SK-N-SH (cell line): ENCODE measurements around the gene ADCY1. TPM values are rescaled to one million over a fixed set of nuclear protein-coding genes. Genes with fewer than 3 reads are reported as not detected.

Experiments
- CTCF ChIA-PET: fragments of 300-600, 350-600 bp; formaldehyde crosslinking; extraction: SDS; loops from one replicate; lab custom pipeline; 2021; lab: Yijun Ruan, JAX
- POLR2A ChIA-PET: fragments of 350-600 bp; sonication (Branson Sonifier 250); formaldehyde crosslinking; extraction: SDS; loops from one replicate; lab custom pipeline; 2020; ENCODE audit warnings: antibody characterized with exemption, inconsistent platforms; lab: Yijun Ruan, JAX
- DNase-seq: peaks from one replicate; pipeline ENCODE4 v3.0.0; 2012
- H2AFZ ChIP-seq: fragments of 200-600 bp; sonication (generic); 2 replicates; pipeline ENCODE4 v1.8.1; 2016; ENCODE audit warnings: antibody characterized with exemption, mild to moderate bottlenecking, low read depth
- H3F3A ChIP-seq: fragments of 200-600 bp; sonication (generic); replicated peaks from 2 replicates; pipeline ENCODE3; 2016; ENCODE audit warnings: antibody characterized with exemption, mild to moderate bottlenecking; ENCODE audit not compliant: insufficient read depth
- H3K27ac ChIP-seq, 2 experiments: fragments of 200-500 bp in 1 of 2; fragments of 200-600 bp in 1 of 2; sonication (Bioruptor generic) in 1 of 2; sonication (generic), shearing (Covaris generic) in 1 of 2; 2 replicates each; pipeline versions ENCODE4 v1.5.1 to v1.6.1; 2014 to 2016; ENCODE audit warnings: low read depth in 2 of 2, inconsistent platforms in 1 of 2, low read length in 1 of 2, mild to moderate bottlenecking in 1 of 2, mixed read lengths in 1 of 2
- H3K27me3 ChIP-seq: fragments of 200-600 bp; sonication (generic), shearing (Covaris generic); 2 replicates; pipeline ENCODE4 v1.6.1; 2016; ENCODE audit warnings: mixed run types; ENCODE audit not compliant: insufficient read depth
- H3K36me3 ChIP-seq, 2 experiments: fragments of 200-500 bp in 1 of 2; fragments of 200-600 bp in 1 of 2; sonication (Bioruptor generic) in 1 of 2; sonication (generic) in 1 of 2; replicated peaks in 1 of 2; 2 replicates each; pipeline versions ENCODE3 to v1.5.1; 2014 to 2016; ENCODE audit warnings: low read length in 1 of 2, mild to moderate bottlenecking in 1 of 2; ENCODE audit not compliant: insufficient read depth in 2 of 2, control insufficient read depth in 1 of 2
- H3K4me1 ChIP-seq, 2 experiments: fragments of 200-500 bp in 1 of 2; fragments of 200-600 bp in 1 of 2; sonication (Bioruptor generic) in 1 of 2; sonication (generic), shearing (Covaris generic) in 1 of 2; 2 replicates each; pipeline versions ENCODE4 v1.5.1 to v1.6.1; 2014 to 2016; ENCODE audit warnings: low read depth in 1 of 2, low read length in 1 of 2, mixed run types in 1 of 2; ENCODE audit not compliant: insufficient read depth in 2 of 2, control insufficient read depth in 1 of 2
- H3K4me2 ChIP-seq: fragments of 200-600 bp; sonication (generic), shearing (Covaris generic); 2 replicates; pipeline ENCODE4 v1.6.1; 2017; ENCODE audit warnings: mixed run types
- H3K4me3 ChIP-seq, 2 experiments: fragments of 200-500 bp in 1 of 2; fragments of 200-600 bp in 1 of 2; sonication (Bioruptor generic) in 1 of 2; sonication (generic), shearing (Covaris generic) in 1 of 2; 2 replicates each; pipeline versions ENCODE4 v1.5.1 to v1.8.1; 2014 to 2016; ENCODE audit warnings: low read depth in 2 of 2, inconsistent platforms in 1 of 2, low read length in 1 of 2, mild to moderate bottlenecking in 1 of 2, mixed read lengths in 1 of 2, moderate library complexity in 1 of 2
- H3K79me2 ChIP-seq: fragments of 200-600 bp; sonication (generic); 2 replicates; pipeline ENCODE4 v1.8.1; 2017; ENCODE audit warnings: mild to moderate bottlenecking; ENCODE audit not compliant: insufficient read depth
- H3K9ac ChIP-seq: fragments of 200-600 bp; sonication (generic); 2 replicates; pipeline ENCODE4 v1.6.1; 2017; ENCODE audit warnings: mixed run types
- H3K9me2 ChIP-seq: fragments of 200-600 bp; sonication (generic); 2 replicates; pipeline ENCODE4 v1.6.1; 2017; ENCODE audit warnings: mixed run types
- H3K9me3 ChIP-seq: fragments of 200-600 bp; sonication (generic); 2 replicates; pipeline ENCODE4 v1.6.1; 2017; ENCODE audit warnings: mixed run types, mild to moderate bottlenecking, moderate library complexity
- H4K20me1 ChIP-seq: fragments of 200-600 bp; sonication (generic); 2 replicates; pipeline ENCODE4 v1.6.1; 2017; ENCODE audit warnings: mild to moderate bottlenecking, mixed run types; ENCODE audit not compliant: insufficient read depth
- CHD2 ChIP-seq: fragments of 150-350 bp; IDR thresholded peaks from 2 replicates; pipeline ENCODE4 v1.6.1; 2018; ENCODE audit warnings: low read length; ENCODE audit not compliant: partially characterized antibody
- CTCF ChIP-seq: fragments of 200-600 bp; sonication (generic); IDR thresholded peaks from 2 replicates; pipeline ENCODE4 v1.6.1; 2017; ENCODE audit warnings: antibody characterized with exemption, mild to moderate bottlenecking, moderate library complexity
- EP300 ChIP-seq, 2 experiments: IDR thresholded peaks; 2 replicates each; pipeline versions ENCODE4 v1.4.0 to v1.6.1; 2012; ENCODE audit warnings: borderline replicate concordance in 1 of 2, low read depth in 1 of 2, low read length in 1 of 2
- EZH2phosphoT487 ChIP-seq: fragments of 200-600 bp; sonication (generic); IDR thresholded peaks from 2 replicates; pipeline ENCODE4 v1.6.1; 2017; ENCODE audit warnings: low read depth, mixed run types, mild to moderate bottlenecking, antibody characterized with exemption, moderate library complexity, borderline replicate concordance
- FOXJ3 ChIP-seq: sonication (generic); formaldehyde crosslinking; IDR thresholded peaks from 2 replicates; pipeline ENCODE4 v1.5.1; 2020; ENCODE audit warnings: mild to moderate bottlenecking, missing genetic modification reagents
- FOXM1 ChIP-seq: IDR thresholded peaks from 2 replicates; pipeline ENCODE4 v1.4.0; 2012; ENCODE audit warnings: low read depth, mild to moderate bottlenecking
- GATA2 ChIP-seq: sonication (generic); formaldehyde crosslinking; IDR thresholded peaks from 2 replicates; pipeline ENCODE4 v1.5.0; 2020; ENCODE audit warnings: mild to moderate bottlenecking, missing genetic modification reagents
- JUND ChIP-seq: IDR thresholded peaks from 2 replicates; pipeline ENCODE4 v1.4.0; 2012
- NFIC ChIP-seq: IDR thresholded peaks from 2 replicates; pipeline ENCODE4 v1.4.0; 2012; ENCODE audit warnings: borderline replicate concordance
- POLR2AphosphoS5 ChIP-seq: IDR thresholded peaks from 2 replicates; pipeline ENCODE4 v1.6.1; 2012; ENCODE audit warnings: low read depth, low read length
- RAD21 ChIP-seq: IDR thresholded peaks from 2 replicates; pipeline ENCODE4 v1.6.1; 2012; ENCODE audit warnings: mild to moderate bottlenecking, low read length
- RCOR1 ChIP-seq: fragments of 150-350 bp; IDR thresholded peaks from 2 replicates; pipeline ENCODE4 v1.6.1; 2017; ENCODE audit warnings: antibody characterized with exemption, low read length
- REST ChIP-seq: IDR thresholded peaks from 2 replicates; pipeline ENCODE4 v1.6.1; 2012; ENCODE audit warnings: mild to moderate bottlenecking, low read depth, low read length, moderate library complexity
- RFX5 ChIP-seq: IDR thresholded peaks from 2 replicates; pipeline ENCODE4 v1.6.1; 2012; ENCODE audit warnings: mild to moderate bottlenecking, improper control_type of control experiment, low read length
- RXRA ChIP-seq: IDR thresholded peaks from 2 replicates; pipeline ENCODE4 v1.4.0; 2012; ENCODE audit warnings: low read depth, mild to moderate bottlenecking, borderline replicate concordance
- SIN3A ChIP-seq: IDR thresholded peaks from 2 replicates; pipeline ENCODE4 v1.6.1; 2012; ENCODE audit warnings: low read depth, mild to moderate bottlenecking, low read length, moderate library complexity, borderline replicate concordance
- SMC3 ChIP-seq: IDR thresholded peaks from 2 replicates; pipeline ENCODE4 v1.6.1; 2012; ENCODE audit warnings: low read depth, low read length, improper control_type of control experiment
- TAF1 ChIP-seq: IDR thresholded peaks from 2 replicates; pipeline ENCODE4 v1.6.1; 2012; ENCODE audit warnings: low read depth, mild to moderate bottlenecking, low read length, moderate library complexity, borderline replicate concordance
- TCF12 ChIP-seq: IDR thresholded peaks from 2 replicates; pipeline ENCODE4 v1.4.0; 2012
- TEAD4 ChIP-seq: IDR thresholded peaks from 2 replicates; pipeline ENCODE4 v1.4.0; 2012; ENCODE audit warnings: mild to moderate bottlenecking, borderline replicate concordance; ENCODE audit not compliant: insufficient read depth
- WGBS: methylation state at CpG from one replicate; pipeline ENCODE4 v1.1.6; 2017; ENCODE audit warnings: low lambda C conversion rate; 5-methylcytosine and 5-hydroxymethylcytosine counted together
- polyA plus RNA-seq, 3 experiments: library from polyadenylated mRNA; depleted of rRNA; stranded (reverse); fragments of >200 nt; gene quantifications; 2 replicates each; pipeline ENCODE4 v1.2.3, GENCODE V29; 2012

ADCY1 gene
- polyA plus RNA-seq, 1 of the 3 experiments (the other 2 are of a cell fraction) = 0.16 TPM

GRCh38 chr7:45712057-45712689 is 138.0 kb downstream of the ADCY1 start:
- no peak overlapping the region for H2AFZ ChIP-seq
- no peaks in the 10 kb centered on the region for H3F3A ChIP-seq
- no peaks in the 10 kb centered on the region for H3K79me2 ChIP-seq
- POLR2A ChIA-PET = no interaction called here
- H3K27me3 ChIP-seq = peaks cover 28% of the 10 kb centered on the region
- no peak overlapping the region for H3K4me2 ChIP-seq
- TF ChIP-seq CHD2 = no peak
- TF ChIP-seq EZH2phosphoT487 = no peak
- TF ChIP-seq FOXJ3 (CRISPR knock-in tag) = no peak
- TF ChIP-seq TCF12 = no peak
- no peak for TF ChIP-seq RXRA
- no peak for TF ChIP-seq SIN3A
- TF ChIP-seq POLR2AphosphoS5 = no peak
- TF ChIP-seq GATA2 (CRISPR knock-in tag) = no peak
- TF ChIP-seq NFIC = no peak
- no peak for TF ChIP-seq FOXM1
- TF ChIP-seq EP300 (IDR thresholded peaks at IDR 0.05; ENCODE audit: borderline replicate concordance in 1 of 2, low read depth in 1 of 2, low read length in 1 of 2) = no peak
- TF ChIP-seq TAF1 = no peak
- no peak for TF ChIP-seq RFX5
- no peak for TF ChIP-seq RCOR1
- no peak for TF ChIP-seq SMC3
- TF ChIP-seq JUND = no peak
- TF ChIP-seq TEAD4 = no peak
- no peak for TF ChIP-seq CTCF
- no peak for TF ChIP-seq RAD21
- no peak for TF ChIP-seq REST
- TF ChIP-seq, all 33 proteins: peak for 0
- DNase-seq = peak; percentile 51
- Histone ChIP-seq H3K4me1 (no peaks in the 10 kb centered on the region), H3K27ac (no peak overlapping the region), H3K4me3 (no peak overlapping the region), H3K9me3 (no peaks in the 10 kb centered on the region), H3K9me2 (no peaks in the 10 kb centered on the region), H3K9ac (no peak overlapping the region), H3K36me3 (no peaks in the 10 kb centered on the region), H4K20me1 (no peaks in the 10 kb centered on the region)
- 30% methylated on average over 2 of the region's 2 CpGs for WGBS
- CTCF ChIA-PET = interaction anchor here (1.2 kb wide), 1 partner anchor 9 kb away, joined by 4 read pairs; no protein-coding TSS in a partner anchor
